HUES64 (cell line): Measurements from ENCODE around the gene HPSE2.

Source experiments
- H3K27ac ChIP-seq: 2 replicates; pipeline ENCODE4 v1.7.0; 2013; ENCODE audit warnings: low read depth, low read length, inconsistent platforms
- H3K27me3 ChIP-seq: 2 replicates; pipeline ENCODE4 v1.6.1; 2013; ENCODE audit warnings: mild to moderate bottlenecking, low read length; ENCODE audit not compliant: insufficient read depth
- H3K36me3 ChIP-seq: 2 replicates; pipeline ENCODE4 v1.6.1; 2013; ENCODE audit warnings: mild to moderate bottlenecking, low read length; ENCODE audit not compliant: insufficient read depth
- H3K4me1 ChIP-seq: 2 replicates; pipeline ENCODE4 v1.6.1; 2013; ENCODE audit warnings: mild to moderate bottlenecking, low read length, moderate library complexity; ENCODE audit not compliant: insufficient read depth
- H3K4me3 ChIP-seq: 2 replicates; pipeline ENCODE4 v1.5.1; 2013; ENCODE audit warnings: mild to moderate bottlenecking, low read length, moderate library complexity
- H3K9ac ChIP-seq: 2 replicates; pipeline ENCODE4 v1.6.1; 2013; ENCODE audit warnings: mild to moderate bottlenecking, low read depth, low read length
- H3K9me3 ChIP-seq: 2 replicates; pipeline ENCODE4 v1.6.1; 2013; ENCODE audit warnings: low read depth, low read length; ENCODE audit not compliant: insufficient read depth
- whole genome bisulfite sequencing: fragments of 150-250, 120-280 bp; methylation state at CpG from one replicate; pipeline ENCODE4 v1.1.7; 2013; ENCODE audit warnings: missing lambda C conversion rate; 5-methylcytosine and 5-hydroxymethylcytosine counted together

The HPSE2 gene

DNA sequence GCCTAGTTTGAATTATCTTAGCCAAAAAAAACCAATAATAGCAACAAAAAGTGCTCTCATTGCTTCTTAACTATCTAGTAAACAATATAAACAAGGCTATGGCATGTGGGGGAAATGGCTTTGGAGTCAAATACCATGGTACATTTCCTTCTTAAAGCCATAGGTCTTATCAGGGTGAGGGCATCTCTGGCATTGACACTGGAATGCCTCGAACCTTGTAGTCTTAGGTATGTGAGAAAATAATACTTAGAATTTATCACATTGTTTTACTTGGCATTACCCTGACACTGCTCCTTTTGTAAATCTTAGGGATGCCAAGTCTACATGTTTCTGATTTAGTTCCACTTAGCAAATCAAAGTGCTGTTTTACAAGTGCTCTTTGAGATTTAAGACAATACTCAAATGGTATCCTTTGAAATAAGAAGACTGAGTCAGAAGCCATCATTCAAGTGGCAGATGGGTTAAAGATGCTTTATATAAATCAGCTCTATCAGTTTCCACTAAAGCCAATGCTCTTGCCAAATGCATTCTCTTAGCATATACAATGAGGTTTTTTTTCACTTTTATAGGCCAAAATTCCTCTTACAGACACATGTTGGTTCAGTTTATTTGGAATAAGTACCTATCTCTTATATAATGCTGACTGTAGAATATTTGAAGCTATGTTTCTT is 155.2 kb downstream of the HPSE2 start:
- Histone ChIP-seq H3K4me1 (peaks cover 17% of the 10 kb centered on the region; the same call in 1 of the 2 replicates), H3K27me3 (no peaks in the 10 kb centered on the region), H3K9me3 (no peaks in the 10 kb centered on the region), H3K9ac (no peak overlapping the region), H3K36me3 (no peaks in the 10 kb centered on the region), H3K4me3 (no peak overlapping the region), H3K27ac (no peak overlapping the region)
- WGBS: no CpG with 5 or more reads among the region's 1 CpG

DNA sequence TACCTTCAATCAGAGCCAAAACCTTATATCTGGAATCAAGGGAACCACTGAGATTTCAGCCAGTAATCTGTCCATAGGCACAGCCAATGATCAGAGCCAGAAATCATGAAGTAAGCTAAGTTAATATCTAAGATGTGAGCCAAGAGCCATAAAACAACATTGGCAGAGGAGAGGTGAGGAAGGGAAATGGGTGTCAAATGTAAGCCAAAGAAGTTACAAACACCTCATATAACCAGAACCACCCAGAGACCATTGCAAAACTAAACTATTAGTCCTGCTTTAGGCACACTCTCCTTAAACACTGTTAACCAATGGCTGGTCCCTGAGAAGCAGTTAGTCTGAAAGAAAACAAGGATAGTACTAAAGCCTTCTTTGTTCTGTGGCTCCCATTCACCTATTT is 173.1 kb downstream of the HPSE2 start:
- no peaks in the 10 kb centered on the region for H3K36me3 ChIP-seq
- no peak overlapping the region for H3K27ac ChIP-seq
- H3K9me3 ChIP-seq: peaks cover 2% of the 10 kb centered on the region; the same call in 1 of the 2 replicates
- H3K4me1 ChIP-seq: no peaks in the 10 kb centered on the region
- H3K4me3 ChIP-seq: no peak overlapping the region
- no peaks in the 10 kb centered on the region for H3K27me3 ChIP-seq
- H3K9ac ChIP-seq: no peak overlapping the region

- Histone ChIP-seq H3K27me3 (no peaks in the 10 kb centered on the region), H3K9me3 (no peaks in the 10 kb centered on the region), H3K4me3 (no peak overlapping the region), H3K27ac (no peak overlapping the region), H3K9ac (no peak overlapping the region), H3K4me1 (no peaks in the 10 kb centered on the region), H3K36me3 (no peaks in the 10 kb centered on the region)
Measured at GRCh38 chr10:99058762-99059161, 176.9 kb downstream of the HPSE2 start.

GRCh38 chr10:99057936-99058690 is 177.5 kb downstream of the HPSE2 start:
- WGBS: 86% methylated on average over 4 of the region's 4 CpGs
- no peak overlapping the region for H3K9ac ChIP-seq

DNA sequence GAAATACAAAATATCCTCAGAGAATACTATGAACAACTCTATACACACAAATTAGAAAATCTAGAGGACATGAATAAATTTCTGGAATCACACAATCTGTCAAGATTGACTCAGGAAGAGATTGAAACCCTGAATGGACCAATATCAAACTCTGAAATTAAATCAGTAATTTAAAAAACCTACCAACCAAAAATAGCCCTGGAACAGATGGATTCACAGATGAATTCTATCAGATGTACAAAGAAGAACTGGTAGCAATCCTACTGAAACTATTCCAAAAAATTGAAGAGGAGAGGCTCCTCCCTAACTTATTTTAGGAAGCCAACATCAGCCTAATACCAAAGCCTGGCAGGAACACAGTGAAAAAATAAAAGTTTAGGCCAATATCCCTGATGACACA is 190.0 kb downstream of the HPSE2 start:
- Histone ChIP-seq H3K27ac (no peak overlapping the region), H3K9me3 (peaks cover 40% of the 10 kb centered on the region), H3K9ac (no peak overlapping the region), H3K4me1 (no peaks in the 10 kb centered on the region), H3K36me3 (no peaks in the 10 kb centered on the region), H3K27me3 (no peaks in the 10 kb centered on the region), H3K4me3 (no peak overlapping the region)

More at GRCh38 chr10:99057936-99058690, 177.5 kb downstream of the HPSE2 start:
- H3K27ac ChIP-seq: no peak overlapping the region
- H3K9me3 ChIP-seq: no peaks in the 10 kb centered on the region
- H3K27me3 ChIP-seq: no peaks in the 10 kb centered on the region
- H3K4me3 ChIP-seq: no peak overlapping the region
- H3K36me3 ChIP-seq: no peaks in the 10 kb centered on the region
- no peaks in the 10 kb centered on the region for H3K4me1 ChIP-seq

GRCh38 chr10:99042051-99042771 is 193.4 kb downstream of the HPSE2 start:
- no peaks in the 10 kb centered on the region for H3K36me3 ChIP-seq
- peaks cover 40% of the 10 kb centered on the region for H3K9me3 ChIP-seq
- no peak overlapping the region for H3K27ac ChIP-seq
- no peaks in the 10 kb centered on the region for H3K4me1 ChIP-seq
- no peaks in the 10 kb centered on the region for H3K27me3 ChIP-seq
- 95% methylated on average over 10 of the region's 10 CpGs for WGBS
- no peak overlapping the region for H3K9ac ChIP-seq
- no peak overlapping the region for H3K4me3 ChIP-seq

DNA sequence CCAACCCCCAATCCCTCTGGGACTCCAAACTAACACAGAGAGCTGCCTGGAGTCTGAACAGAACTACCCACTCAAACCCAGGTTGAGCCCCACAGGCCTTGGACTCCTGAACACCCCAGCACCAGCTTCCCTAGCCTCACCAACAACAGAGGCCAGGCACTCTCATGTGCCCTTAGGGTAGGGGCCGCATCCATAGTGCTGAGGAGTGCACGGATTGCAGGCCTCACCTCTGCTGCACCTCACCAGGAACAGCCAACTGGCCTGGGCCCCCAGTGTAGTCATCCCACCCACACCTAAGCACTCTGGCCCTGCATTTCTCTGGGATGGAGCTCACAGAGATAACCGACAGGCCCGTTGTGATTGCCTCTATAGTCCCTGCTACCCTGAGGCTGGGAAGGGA is 194.2 kb downstream of the HPSE2 start:
- Histone ChIP-seq H3K36me3 (no peaks in the 10 kb centered on the region), H3K27ac (no peak overlapping the region), H3K9me3 (peaks cover 32% of the 10 kb centered on the region), H3K9ac (no peak overlapping the region), H3K4me3 (no peak overlapping the region), H3K27me3 (no peaks in the 10 kb centered on the region), H3K4me1 (no peaks in the 10 kb centered on the region)
- 94% methylated on average over 4 of the region's 4 CpGs for WGBS

DNA sequence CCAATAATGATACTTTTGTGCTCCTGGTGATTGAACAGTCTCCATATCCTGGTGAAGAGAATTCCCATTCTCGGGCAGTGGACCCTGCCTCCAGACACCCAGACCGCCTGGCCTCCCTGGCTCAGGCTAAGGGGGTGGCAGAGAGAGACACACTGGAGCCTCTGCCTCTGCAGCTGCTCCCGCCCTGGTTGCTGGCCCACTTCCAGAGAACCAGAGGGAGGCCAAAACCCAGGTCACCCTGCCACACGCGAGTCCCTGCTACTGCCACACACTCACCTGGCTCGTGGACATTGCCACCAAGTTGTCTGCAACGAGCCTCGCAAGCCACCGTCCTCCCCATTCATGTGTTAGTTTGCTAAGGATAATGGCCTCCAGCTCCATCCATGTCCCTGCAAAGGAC is 221.8 kb downstream of the HPSE2 start:
- H3K9ac ChIP-seq: no peak overlapping the region
- no peaks in the 10 kb centered on the region for H3K36me3 ChIP-seq
- WGBS: 94% methylated on average over 9 of the region's 9 CpGs

DNA sequence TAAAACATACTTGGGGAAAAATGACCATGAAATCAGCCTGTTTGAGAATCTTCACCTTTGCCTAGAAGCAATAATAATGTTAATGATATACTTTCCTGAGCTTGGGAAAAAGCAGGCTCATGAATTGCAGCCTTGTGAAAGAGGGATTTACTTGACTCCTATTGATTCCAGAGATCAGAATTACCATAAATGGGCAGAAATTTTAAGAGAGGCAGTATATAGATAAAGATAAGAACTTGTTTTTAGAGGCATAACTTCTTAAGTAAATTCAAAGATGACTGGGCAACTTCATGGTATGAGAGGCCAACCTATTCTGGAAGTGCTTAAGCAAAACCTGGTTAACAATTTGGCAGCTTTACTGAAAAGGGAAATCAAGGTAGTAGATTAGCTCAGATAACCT is 225.4 kb downstream of the HPSE2 start:
- no peaks in the 10 kb centered on the region for H3K4me1 ChIP-seq
- H3K27ac ChIP-seq: no peak overlapping the region
- no peaks in the 10 kb centered on the region for H3K27me3 ChIP-seq
- H3K36me3 ChIP-seq: no peaks in the 10 kb centered on the region
- H3K9ac ChIP-seq: no peak overlapping the region
- H3K4me3 ChIP-seq: no peak overlapping the region
- H3K9me3 ChIP-seq: peaks cover 4% of the 10 kb centered on the region; the same call in 1 of the 2 replicates

More for the DNA sequence above, 221.8 kb downstream of the HPSE2 start:
- Histone ChIP-seq H3K4me1 (no peaks in the 10 kb centered on the region), H3K27ac (no peak overlapping the region), H3K9me3 (no peaks in the 10 kb centered on the region), H3K4me3 (no peak overlapping the region), H3K27me3 (no peaks in the 10 kb centered on the region)

DNA sequence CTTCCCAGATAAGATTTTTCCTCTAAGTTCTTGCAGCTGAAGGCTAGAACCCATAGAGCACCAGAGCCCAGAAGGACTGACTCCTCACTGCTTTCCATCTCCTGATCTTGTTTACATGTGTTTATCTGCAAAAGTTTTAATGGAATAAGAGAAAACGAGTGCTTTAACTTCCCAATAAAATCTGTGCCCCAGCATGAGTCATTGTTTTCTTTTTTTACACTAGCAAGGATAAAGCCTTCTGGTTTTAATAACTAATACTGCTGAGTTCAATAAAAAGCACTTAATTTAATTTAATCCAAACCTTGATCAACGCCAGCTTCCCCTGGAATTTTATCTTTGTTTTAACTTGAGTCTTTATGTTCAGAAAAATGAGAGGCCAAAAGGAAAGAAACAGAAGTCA is 227.6 kb downstream of the HPSE2 start:
- Histone ChIP-seq H3K4me1 (no peaks in the 10 kb centered on the region), H3K9ac (no peak overlapping the region), H3K36me3 (no peaks in the 10 kb centered on the region), H3K4me3 (no peak overlapping the region), H3K27ac (no peak overlapping the region), H3K9me3 (peaks cover 9% of the 10 kb centered on the region; the same call in 1 of the 2 replicates), H3K27me3 (no peaks in the 10 kb centered on the region)
- 92% methylated on average over 2 of the region's 2 CpGs for WGBS

GRCh38 chr10:99007457-99007856 is 228.2 kb downstream of the HPSE2 start:
- Histone ChIP-seq H3K36me3 (no peaks in the 10 kb centered on the region), H3K27ac (no peak overlapping the region), H3K9me3 (peaks cover 12% of the 10 kb centered on the region; the same call in 1 of the 2 replicates), H3K4me3 (no peak overlapping the region), H3K4me1 (no peaks in the 10 kb centered on the region), H3K27me3 (no peaks in the 10 kb centered on the region), H3K9ac (no peak overlapping the region)
